Duodenal mucosa (tissue), 2 donors: ENCODE data around the gene IQGAP3.

ENCODE experiments used
- H3K27ac ChIP-seq: one replicate; pipeline ENCODE4 v1.7.0; 2013; ENCODE audit warnings: low read depth, low read length
- H3K27me3 ChIP-seq, 2 donors: one replicate each; pipeline ENCODE4 v1.7.0; 2013; ENCODE audit warnings: low read length in 2 of 2, control low read depth in 1 of 2; ENCODE audit not compliant: insufficient read depth in 2 of 2, control insufficient read depth in 1 of 2
- H3K36me3 ChIP-seq, 2 donors: one replicate each; pipeline ENCODE4 v1.7.0; 2013; ENCODE audit warnings: low read length in 2 of 2, control low read depth in 1 of 2; ENCODE audit not compliant: insufficient read depth in 2 of 2, control insufficient read depth in 1 of 2
- H3K4me1 ChIP-seq, 2 donors: one replicate each; pipeline ENCODE4 v1.7.0; 2013; ENCODE audit warnings: low read length in 2 of 2, control low read depth in 1 of 2; ENCODE audit not compliant: insufficient read depth in 2 of 2, control insufficient read depth in 1 of 2
- H3K4me3 ChIP-seq, 2 donors: one replicate each; pipeline ENCODE4 v1.7.0; 2013; ENCODE audit warnings: low read length in 2 of 2, low read depth in 1 of 2
- H3K9ac ChIP-seq, 2 donors: one replicate each; pipeline ENCODE4 v1.7.0; 2013; ENCODE audit warnings: low read length in 2 of 2, low read depth in 1 of 2
- H3K9me3 ChIP-seq, 2 donors: one replicate each; pipeline ENCODE4 v1.7.0; 2013; ENCODE audit warnings: low read length in 2 of 2, control low read depth in 1 of 2; ENCODE audit not compliant: control insufficient read depth in 1 of 2

Gene IQGAP3

GRCh38 chr1:156574039-156574633, 1.8 kb upstream of the IQGAP3 start:
- Histone ChIP-seq H3K36me3 (no peaks in the 10 kb centered on the region), H3K27ac (no peak overlapping the region), H3K9ac (no peak overlapping the region), H3K4me1 (peaks cover 12 to 13% of the 10 kb centered on the region in 2 donors), H3K9me3 (no peaks in the 10 kb centered on the region), H3K4me3 (no peak overlapping the region), H3K27me3 (no peaks in the 10 kb centered on the region)

- no peak overlapping the region for H3K9ac ChIP-seq
- no peak overlapping the region for H3K27ac ChIP-seq
- peak overlapping the region; percentile 11 to 75 for H3K4me3 ChIP-seq
These were observed 276 bp upstream of the IQGAP3 start for GRCh38 chr1:156572663-156573018.

GRCh38 chr1:156571261-156571852, 1.0 kb downstream of the IQGAP3 start:
- H3K4me1 ChIP-seq: peaks cover 12 to 13% of the 10 kb centered on the region in 2 donors
- H3K4me3 ChIP-seq: peak overlapping the region; percentile 75 to 79
- H3K27ac ChIP-seq: peak overlapping the region; percentile 79
- H3K27me3 ChIP-seq: no peaks in the 10 kb centered on the region
- no peaks in the 10 kb centered on the region for H3K9me3 ChIP-seq
- no peaks in the 10 kb centered on the region for H3K36me3 ChIP-seq
- peak overlapping the region; percentile 48 to 78 for H3K9ac ChIP-seq

More at GRCh38 chr1:156572663-156573018, 276 bp upstream of the IQGAP3 start:
- no peaks in the 10 kb centered on the region for H3K9me3 ChIP-seq
- H3K36me3 ChIP-seq: no peaks in the 10 kb centered on the region
- no peaks in the 10 kb centered on the region for H3K27me3 ChIP-seq
- H3K4me1 ChIP-seq: peaks cover 12 to 13% of the 10 kb centered on the region in 2 donors

- no peak overlapping the region for H3K9ac ChIP-seq
- no peak overlapping the region for H3K4me3 ChIP-seq
- H3K4me1 ChIP-seq: peaks cover 8 to 10% of the 10 kb centered on the region in 2 donors
- no peak overlapping the region for H3K27ac ChIP-seq
- H3K27me3 ChIP-seq: no peaks in the 10 kb centered on the region
- H3K36me3 ChIP-seq: peaks cover 0 to 31% of the 10 kb centered on the region in 2 donors
- H3K9me3 ChIP-seq: no peaks in the 10 kb centered on the region
These were observed 5.9 kb downstream of the IQGAP3 start for GRCh38 chr1:156566436-156566835.

GRCh38 chr1:156565519-156565918, 6.8 kb downstream of the IQGAP3 start:
- Histone ChIP-seq H3K27me3 (no peaks in the 10 kb centered on the region), H3K27ac (no peak overlapping the region), H3K36me3 (peaks cover 0 to 35% of the 10 kb centered on the region in 2 donors), H3K9ac (no peak overlapping the region), H3K4me1 (peaks cover 0 to 1% of the 10 kb centered on the region in 2 donors), H3K9me3 (no peaks in the 10 kb centered on the region), H3K4me3 (no peak overlapping the region)

GRCh38 chr1:156560585-156561163, 11.7 kb downstream of the IQGAP3 start:
- Histone ChIP-seq H3K4me3 (no peak overlapping the region), H3K9me3 (no peaks in the 10 kb centered on the region), H3K27ac (no peak overlapping the region), H3K27me3 (no peaks in the 10 kb centered on the region), H3K4me1 (no peaks in the 10 kb centered on the region), H3K36me3 (peaks cover 0 to 42% of the 10 kb centered on the region in 2 donors), H3K9ac (no peak overlapping the region)

GRCh38 chr1:156559797-156560385, 12.5 kb downstream of the IQGAP3 start:
- Histone ChIP-seq H3K9ac (no peak overlapping the region), H3K4me1 (no peaks in the 10 kb centered on the region), H3K36me3 (peaks cover 0 to 37% of the 10 kb centered on the region in 2 donors), H3K9me3 (no peaks in the 10 kb centered on the region), H3K4me3 (no peak overlapping the region), H3K27me3 (no peaks in the 10 kb centered on the region), H3K27ac (no peak overlapping the region)

GRCh38 chr1:156559086-156559796, 13.1 kb downstream of the IQGAP3 start:
- Histone ChIP-seq H3K36me3 (peaks cover 0 to 31% of the 10 kb centered on the region in 2 donors), H3K4me3 (no peak overlapping the region), H3K9me3 (no peaks in the 10 kb centered on the region), H3K9ac (no peak overlapping the region), H3K27me3 (no peaks in the 10 kb centered on the region), H3K27ac (no peak overlapping the region), H3K4me1 (no peaks in the 10 kb centered on the region)

GRCh38 chr1:156556354-156556753, 16.0 kb downstream of the IQGAP3 start:
- no peaks in the 10 kb centered on the region for H3K9me3 ChIP-seq
- H3K27me3 ChIP-seq: no peaks in the 10 kb centered on the region
- no peak overlapping the region for H3K9ac ChIP-seq
- no peaks in the 10 kb centered on the region for H3K4me1 ChIP-seq
- peaks cover 0 to 16% of the 10 kb centered on the region in 2 donors for H3K36me3 ChIP-seq
- no peak overlapping the region for H3K27ac ChIP-seq
- no peak overlapping the region for H3K4me3 ChIP-seq

- H3K27me3 ChIP-seq: no peaks in the 10 kb centered on the region
- no peak overlapping the region for H3K27ac ChIP-seq
- H3K4me3 ChIP-seq: no peak overlapping the region
- no peaks in the 10 kb centered on the region for H3K9me3 ChIP-seq
- H3K36me3 ChIP-seq: peaks cover 0 to 14% of the 10 kb centered on the region in 2 donors
- no peak overlapping the region for H3K9ac ChIP-seq
- no peaks in the 10 kb centered on the region for H3K4me1 ChIP-seq
These were observed 16.6 kb downstream of the IQGAP3 start for GRCh38 chr1:156555715-156556114.
